OCI-LY3 (cell line): ENCODE data around the gene S100A16.

Experiments used
- H2AFZ ChIP-seq: fragments of 200-600, 300-600 bp; shearing (Covaris generic); 2 replicates; pipeline ENCODE4 v1.6.0; 2014; ENCODE audit warnings: antibody characterized with exemption, low read depth, low read length
- H3K27ac ChIP-seq: fragments of 200-600, 300-600 bp; sonication (generic); 2 replicates; pipeline ENCODE4 v1.5.1; 2014; ENCODE audit warnings: mild to moderate bottlenecking, low read length, moderate library complexity, mixed read lengths
- H3K27me3 ChIP-seq: fragments of 200-600, 300-600 bp; sonication (generic); 2 replicates; pipeline ENCODE4 v1.6.1; 2014; ENCODE audit warnings: low read depth, low read length, mixed read lengths
- H3K36me3 ChIP-seq: fragments of 200-600, 300-600 bp; sonication (generic); replicated peaks from 2 replicates; pipeline ENCODE3; 2014; ENCODE audit warnings: low read depth, low read length, mixed read lengths
- H3K4me1 ChIP-seq: fragments of 300-600, 200-600 bp; sonication (generic); 2 replicates; pipeline ENCODE4 v1.6.1; 2014; ENCODE audit warnings: low read length, mixed read lengths
- H3K4me2 ChIP-seq: fragments of 200-600, 300-600 bp; sonication (generic); 2 replicates; pipeline ENCODE4 v1.6.1; 2014; ENCODE audit warnings: low read length, mixed read lengths
- H3K4me3 ChIP-seq: fragments of 300-600, 200-600 bp; sonication (generic); 2 replicates; pipeline ENCODE4 v1.5.1; 2014; ENCODE audit warnings: antibody characterized with exemption, mild to moderate bottlenecking, low read length, moderate library complexity
- H3K79me2 ChIP-seq: fragments of 300-600, 200-600 bp; shearing (Covaris generic); 2 replicates; pipeline ENCODE4 v1.6.1; 2014; ENCODE audit warnings: mild to moderate bottlenecking, low read length, mixed read lengths
- H3K9ac ChIP-seq: fragments of 300-600, 200-600 bp; shearing (Covaris generic); 2 replicates; pipeline ENCODE4 v1.6.0; 2014; ENCODE audit warnings: mild to moderate bottlenecking, low read length, moderate library complexity
- H3K9me3 ChIP-seq: fragments of 200-600, 300-600 bp; shearing (Covaris generic); 2 replicates; pipeline ENCODE4 v1.6.1; 2014; ENCODE audit warnings: low read length, mixed read lengths; ENCODE audit not compliant: insufficient read depth
- H4K20me1 ChIP-seq: fragments of 200-600, 300-600 bp; sonication (generic); 2 replicates; pipeline ENCODE4 v1.6.1; 2016; ENCODE audit warnings: low read length, mixed read lengths; ENCODE audit not compliant: insufficient read depth
- EZH2phosphoT487 ChIP-seq: fragments of 200-600 bp; shearing (Covaris generic); IDR thresholded peaks from 2 replicates; pipeline ENCODE4 v1.6.1; 2018; ENCODE audit warnings: antibody characterized with exemption, mixed run types, low read depth
- TF ChIP-seq, protein P1 (sequence below): fragments of 200-600, 300-600 bp; sonication (generic); IDR thresholded peaks from 2 replicates; pipeline ENCODE4 v1.5.1; 2014; ENCODE audit warnings: antibody characterized with exemption, low read length, low read depth

Gene S100A16

GRCh38 chr1:153638261-153638660, 25.3 kb upstream of the S100A16 start:
- peaks cover 13% of the 10 kb centered on the region for H3K4me1 ChIP-seq
- H2AFZ ChIP-seq, result no peak overlapping the region
- peaks cover 81% of the 10 kb centered on the region for H3K79me2 ChIP-seq
- no peak overlapping the region for H3K4me2 ChIP-seq
- H4K20me1 ChIP-seq, result 0 out of 2 replicates have a peak, but pooled peaks cover 6% of the 10 kb centered on the region
- H3K9me3 ChIP-seq, result no peaks in the 10 kb centered on the region
- H3K27me3 ChIP-seq, result no peaks in the 10 kb centered on the region
- no peak overlapping the region for H3K27ac ChIP-seq
- no peak overlapping the region for H3K4me3 ChIP-seq
- TF ChIP-seq EZH2phosphoT487, result no peak
- TF ChIP-seq, protein P1, sequence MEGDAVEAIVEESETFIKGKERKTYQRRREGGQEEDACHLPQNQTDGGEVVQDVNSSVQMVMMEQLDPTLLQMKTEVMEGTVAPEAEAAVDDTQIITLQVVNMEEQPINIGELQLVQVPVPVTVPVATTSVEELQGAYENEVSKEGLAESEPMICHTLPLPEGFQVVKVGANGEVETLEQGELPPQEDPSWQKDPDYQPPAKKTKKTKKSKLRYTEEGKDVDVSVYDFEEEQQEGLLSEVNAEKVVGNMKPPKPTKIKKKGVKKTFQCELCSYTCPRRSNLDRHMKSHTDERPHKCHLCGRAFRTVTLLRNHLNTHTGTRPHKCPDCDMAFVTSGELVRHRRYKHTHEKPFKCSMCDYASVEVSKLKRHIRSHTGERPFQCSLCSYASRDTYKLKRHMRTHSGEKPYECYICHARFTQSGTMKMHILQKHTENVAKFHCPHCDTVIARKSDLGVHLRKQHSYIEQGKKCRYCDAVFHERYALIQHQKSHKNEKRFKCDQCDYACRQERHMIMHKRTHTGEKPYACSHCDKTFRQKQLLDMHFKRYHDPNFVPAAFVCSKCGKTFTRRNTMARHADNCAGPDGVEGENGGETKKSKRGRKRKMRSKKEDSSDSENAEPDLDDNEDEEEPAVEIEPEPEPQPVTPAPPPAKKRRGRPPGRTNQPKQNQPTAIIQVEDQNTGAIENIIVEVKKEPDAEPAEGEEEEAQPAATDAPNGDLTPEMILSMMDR, result no peak
- peaks cover 67% of the 10 kb centered on the region for H3K36me3 ChIP-seq
- H3K9ac ChIP-seq, result no peak overlapping the region

DNA sequence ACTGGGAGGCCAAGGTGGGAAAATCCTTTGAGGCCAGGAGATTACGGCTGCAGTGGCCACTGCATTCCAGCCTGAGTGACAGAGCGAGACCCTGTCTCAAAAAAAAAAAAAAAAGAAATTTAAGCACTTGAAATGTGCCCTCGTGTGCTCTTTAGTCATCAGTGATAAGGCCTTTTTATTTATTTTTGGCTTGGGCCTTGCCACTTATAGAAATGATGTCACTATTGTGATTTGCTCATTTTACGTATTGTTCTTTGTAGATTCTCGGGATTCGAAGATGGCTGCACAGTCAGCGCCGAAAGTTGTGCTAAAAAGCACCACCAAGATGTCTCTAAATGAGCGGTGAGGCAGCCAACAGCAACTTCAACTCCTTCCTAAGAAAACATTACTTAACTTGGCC, 23.4 kb upstream of the S100A16 start:
- peaks cover 15% of the 10 kb centered on the region for H3K4me1 ChIP-seq
- H3K36me3 ChIP-seq, result peaks cover 47% of the 10 kb centered on the region
- no peaks in the 10 kb centered on the region for H3K9me3 ChIP-seq
- peaks cover 68% of the 10 kb centered on the region for H3K79me2 ChIP-seq
- H3K4me3 ChIP-seq, result no peak overlapping the region
- no peak overlapping the region for H3K9ac ChIP-seq
- no peak overlapping the region for H3K27ac ChIP-seq
- H4K20me1 ChIP-seq, result 0 out of 2 replicates have a peak, but pooled peaks cover 6% of the 10 kb centered on the region
- H3K27me3 ChIP-seq, result no peaks in the 10 kb centered on the region
- no peak for TF ChIP-seq EZH2phosphoT487
- TF ChIP-seq, protein P1, result no peak
- no peak overlapping the region for H3K4me2 ChIP-seq
- H2AFZ ChIP-seq, result no peak overlapping the region

DNA sequence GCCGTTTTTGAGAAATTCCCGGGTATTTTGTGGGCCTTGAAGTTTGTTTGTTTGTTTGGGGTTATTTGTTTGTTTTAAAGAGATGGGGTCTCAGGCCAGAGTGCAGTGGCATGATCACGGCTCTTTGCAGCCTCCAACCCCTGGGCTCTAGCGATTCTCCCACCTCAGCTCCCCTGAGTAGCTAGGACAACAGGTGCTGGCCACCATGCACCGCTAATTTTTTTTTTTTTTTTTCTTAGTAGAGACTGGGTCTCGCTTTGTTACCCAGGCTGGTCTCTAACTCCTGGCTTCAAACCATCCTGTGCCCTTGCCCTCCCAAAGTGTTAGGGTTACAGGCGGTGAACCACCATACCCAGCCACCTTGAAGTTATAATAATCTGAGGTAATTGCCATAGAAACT, 22.9 kb upstream of the S100A16 start:
- H3K79me2 ChIP-seq, result peaks cover 64% of the 10 kb centered on the region
- no peak overlapping the region for H2AFZ ChIP-seq
- 0 out of 2 replicates have a peak, but pooled peaks cover 2% of the 10 kb centered on the region for H4K20me1 ChIP-seq
- H3K9me3 ChIP-seq, result no peaks in the 10 kb centered on the region
- peaks cover 43% of the 10 kb centered on the region for H3K36me3 ChIP-seq
- H3K27me3 ChIP-seq, result no peaks in the 10 kb centered on the region
- peak overlapping the region; percentile 90; the same call in 1 of the 2 replicates for H3K4me3 ChIP-seq
- no peak for TF ChIP-seq EZH2phosphoT487
- TF ChIP-seq, protein P1, result no peak
- H3K9ac ChIP-seq, result no peak overlapping the region
- H3K4me2 ChIP-seq, result peak overlapping the region; percentile 76
- peaks cover 15% of the 10 kb centered on the region for H3K4me1 ChIP-seq
- no peak overlapping the region for H3K27ac ChIP-seq

DNA sequence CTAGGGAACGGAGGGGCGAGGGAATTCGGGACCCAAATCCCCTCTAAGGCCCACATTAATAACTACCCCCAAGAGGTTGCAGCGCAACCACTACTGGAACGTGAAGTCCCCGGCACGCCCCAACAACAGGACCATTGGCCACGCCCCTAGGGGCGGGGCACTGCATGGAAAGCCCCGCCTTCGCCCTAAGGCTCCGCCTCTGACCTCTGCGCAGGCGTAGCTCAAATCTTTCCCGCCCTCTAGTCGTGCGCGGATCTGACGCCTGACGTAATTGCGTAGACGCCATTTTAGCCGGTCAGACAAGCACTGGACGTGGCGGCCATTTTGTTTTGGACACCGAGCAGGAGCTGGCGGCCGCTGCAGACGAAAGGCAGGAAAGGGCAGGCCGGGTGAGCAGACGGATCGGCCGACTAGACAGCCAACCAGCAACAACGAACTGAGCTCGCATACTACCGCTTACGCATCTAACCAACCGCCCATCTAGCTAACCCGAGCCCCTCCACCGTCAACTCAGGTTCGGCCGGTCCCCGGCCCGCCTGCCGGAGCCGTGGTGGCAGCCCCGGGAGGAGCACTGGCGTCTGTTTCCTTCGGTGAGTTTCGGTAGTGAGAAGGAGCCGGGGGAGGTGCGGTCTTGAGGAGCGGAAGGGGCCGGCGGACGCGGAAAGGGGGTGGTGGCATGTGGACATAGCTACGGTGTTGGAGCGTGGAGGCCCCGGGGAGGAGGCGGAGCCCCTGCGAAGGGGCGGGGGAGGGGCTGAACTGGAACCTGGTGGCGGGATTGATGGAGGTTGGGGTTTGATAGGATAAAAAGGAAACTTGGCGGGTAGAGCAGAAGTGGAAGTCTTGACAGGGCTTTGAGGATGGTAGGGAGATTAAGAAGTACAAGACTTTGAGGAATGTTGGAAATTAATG, 21.1 kb upstream of the S100A16 start, which contains the start of gene CHTOP:
Gene CHTOP (plus strand): TSS at position 313 of the 912 bp plus-strand sequence. CDS start 2,523 bp downstream, outside the sequence.
- TF ChIP-seq, protein P1, result no peak
- no peak for TF ChIP-seq EZH2phosphoT487
- H3K36me3 ChIP-seq, result peaks cover 31% of the 10 kb centered on the region
- peaks cover 15% of the 10 kb centered on the region for H3K4me1 ChIP-seq
- H3K27me3 ChIP-seq, result no peaks in the 10 kb centered on the region
- H3K9ac ChIP-seq, result peak within 1 kb of the TSS; percentile 99
- H3K4me3 ChIP-seq, result peak within 1 kb of the TSS; percentile 90
- no peaks in the 10 kb centered on the region for H4K20me1 ChIP-seq
- no peaks in the 10 kb centered on the region for H3K9me3 ChIP-seq
- peak within 1 kb of the TSS; percentile 96 for H3K27ac ChIP-seq
- H2AFZ ChIP-seq, result 0 out of 2 replicates have a peak within 1 kb of the TSS, but pooled peaks have one; percentile 24
- H3K4me2 ChIP-seq, result peak within 1 kb of the TSS; percentile 76
- peaks cover 48% of the 10 kb centered on the region for H3K79me2 ChIP-seq
